ENCODE results near the gene CACNB2. TPM values are rescaled to one million over a fixed set of nuclear protein-coding genes. Genes with fewer than 3 reads are reported as not detected.

CACNB2 gene
- 1 to 10 TPM; 3.8 to 5.1 TPM for polyA plus RNA-seq

GRCh38 chr10:18140149-18140956 is at the start of gene CACNB2:
TSS of gene CACNB2 (plus strand) at chr10:18140424.
- no peaks in the 10 kb centered on the region for H3K9me3 ChIP-seq (ENCODE audit: control insufficient read depth in 2 of 2, insufficient read depth in 1 of 2, low read depth in 1 of 2, low read length in 1 of 2)
- H3K4me3 ChIP-seq (ENCODE audit: low read depth in 1 of 2, low read length in 2 of 2): peak within 1 kb of the TSS; percentile 56 to 61
- H3K4me1 ChIP-seq (ENCODE audit: control insufficient read depth in 2 of 2, insufficient read depth in 2 of 2, low read length in 1 of 2): peaks cover 2 to 6% of the 10 kb centered on the region in 2 donors
- 1 to 2% methylated on average over 71 to 100 of the region's 100 CpGs for whole genome bisulfite sequencing, 2 donors
- H3K27me3 ChIP-seq (ENCODE audit: control insufficient read depth in 1 of 2, insufficient read depth in 2 of 2, low read length in 2 of 2): no peaks in the 10 kb centered on the region
- H3K27ac ChIP-seq (ENCODE audit: low read depth in 2 of 2, low read length in 1 of 2): peak within 1 kb of the TSS; percentile 82 to 85
- no peaks in the 10 kb centered on the region for H3K36me3 ChIP-seq (ENCODE audit: control insufficient read depth in 2 of 2, insufficient read depth in 2 of 2, low read length in 1 of 2)

- Histone ChIP-seq H3K27ac (ENCODE audit: low read depth in 2 of 2, low read length in 1 of 2) (no peak overlapping the region), H3K27me3 (ENCODE audit: control insufficient read depth in 1 of 2, insufficient read depth in 2 of 2, low read length in 2 of 2) (no peaks in the 10 kb centered on the region), H3K9me3 (ENCODE audit: control insufficient read depth in 2 of 2, insufficient read depth in 1 of 2, low read depth in 1 of 2, low read length in 1 of 2) (no peaks in the 10 kb centered on the region), H3K4me3 (ENCODE audit: low read depth in 1 of 2, low read length in 2 of 2) (no peak overlapping the region), H3K4me1 (ENCODE audit: control insufficient read depth in 2 of 2, insufficient read depth in 2 of 2, low read length in 1 of 2) (no peaks in the 10 kb centered on the region), H3K36me3 (ENCODE audit: control insufficient read depth in 2 of 2, insufficient read depth in 2 of 2, low read length in 1 of 2) (no peaks in the 10 kb centered on the region)
- WGBS, 2 donors: 75 to 79% methylated on average over 4 of the region's 4 CpGs
Measured at GRCh38 chr10:18094332-18094731, 45.9 kb upstream of the CACNB2 start.

- Histone ChIP-seq H3K4me1 (ENCODE audit: control insufficient read depth in 2 of 2, insufficient read depth in 2 of 2, low read length in 1 of 2) (no peaks in the 10 kb centered on the region), H3K27ac (ENCODE audit: low read depth in 2 of 2, low read length in 1 of 2) (no peak overlapping the region), H3K36me3 (ENCODE audit: control insufficient read depth in 2 of 2, insufficient read depth in 2 of 2, low read length in 1 of 2) (no peaks in the 10 kb centered on the region), H3K27me3 (ENCODE audit: control insufficient read depth in 1 of 2, insufficient read depth in 2 of 2, low read length in 2 of 2) (no peaks in the 10 kb centered on the region), H3K9me3 (ENCODE audit: control insufficient read depth in 2 of 2, insufficient read depth in 1 of 2, low read depth in 1 of 2, low read length in 1 of 2) (no peaks in the 10 kb centered on the region), H3K4me3 (ENCODE audit: low read depth in 1 of 2, low read length in 2 of 2) (no peak overlapping the region)
- WGBS, 2 donors: 80 to 87% methylated on average over 2 of the region's 2 CpGs
Measured at GRCh38 chr10:18094793-18095192, 45.4 kb upstream of the CACNB2 start.

- no peak overlapping the region for H3K27ac ChIP-seq (ENCODE audit: low read depth in 2 of 2, low read length in 1 of 2)
- 55 to 72% methylated on average over 2 of the region's 2 CpGs for WGBS, 2 donors
- no peaks in the 10 kb centered on the region for H3K27me3 ChIP-seq (ENCODE audit: control insufficient read depth in 1 of 2, insufficient read depth in 2 of 2, low read length in 2 of 2)
Measured at GRCh38 chr10:18097524-18097923, 42.7 kb upstream of the CACNB2 start.

GRCh38 chr10:18098201-18098600 is 42.0 kb upstream of the CACNB2 start:
- Histone ChIP-seq H3K4me3 (ENCODE audit: low read depth in 1 of 2, low read length in 2 of 2) (no peak overlapping the region), H3K27me3 (ENCODE audit: control insufficient read depth in 1 of 2, insufficient read depth in 2 of 2, low read length in 2 of 2) (no peaks in the 10 kb centered on the region), H3K36me3 (ENCODE audit: control insufficient read depth in 2 of 2, insufficient read depth in 2 of 2, low read length in 1 of 2) (no peaks in the 10 kb centered on the region), H3K4me1 (ENCODE audit: control insufficient read depth in 2 of 2, insufficient read depth in 2 of 2, low read length in 1 of 2) (no peaks in the 10 kb centered on the region), H3K27ac (ENCODE audit: low read depth in 2 of 2, low read length in 1 of 2) (no peak overlapping the region), H3K9me3 (ENCODE audit: control insufficient read depth in 2 of 2, insufficient read depth in 1 of 2, low read depth in 1 of 2, low read length in 1 of 2) (no peaks in the 10 kb centered on the region)
- WGBS, 2 donors: 76 to 79% methylated on average over 3 of the region's 3 CpGs

More at GRCh38 chr10:18097524-18097923, 42.7 kb upstream of the CACNB2 start:
- Histone ChIP-seq H3K9me3 (ENCODE audit: control insufficient read depth in 2 of 2, insufficient read depth in 1 of 2, low read depth in 1 of 2, low read length in 1 of 2) (no peaks in the 10 kb centered on the region), H3K36me3 (ENCODE audit: control insufficient read depth in 2 of 2, insufficient read depth in 2 of 2, low read length in 1 of 2) (no peaks in the 10 kb centered on the region), H3K4me1 (ENCODE audit: control insufficient read depth in 2 of 2, insufficient read depth in 2 of 2, low read length in 1 of 2) (no peaks in the 10 kb centered on the region), H3K4me3 (ENCODE audit: low read depth in 1 of 2, low read length in 2 of 2) (no peak overlapping the region)

- no peak overlapping the region for H3K27ac ChIP-seq (ENCODE audit: low read depth in 2 of 2, low read length in 1 of 2)
- 84% methylated on average over 3 of the region's 3 CpGs for WGBS, 2 donors
- no peaks in the 10 kb centered on the region for H3K36me3 ChIP-seq (ENCODE audit: control insufficient read depth in 2 of 2, insufficient read depth in 2 of 2, low read length in 1 of 2)
- no peaks in the 10 kb centered on the region for H3K4me1 ChIP-seq (ENCODE audit: control insufficient read depth in 2 of 2, insufficient read depth in 2 of 2, low read length in 1 of 2)
- no peak overlapping the region for H3K4me3 ChIP-seq (ENCODE audit: low read depth in 1 of 2, low read length in 2 of 2)
- no peaks in the 10 kb centered on the region for H3K27me3 ChIP-seq (ENCODE audit: control insufficient read depth in 1 of 2, insufficient read depth in 2 of 2, low read length in 2 of 2)
- no peaks in the 10 kb centered on the region for H3K9me3 ChIP-seq (ENCODE audit: control insufficient read depth in 2 of 2, insufficient read depth in 1 of 2, low read depth in 1 of 2, low read length in 1 of 2)
Measured at GRCh38 chr10:18099415-18099814, 40.8 kb upstream of the CACNB2 start.

GRCh38 chr10:18100669-18101068 is 39.6 kb upstream of the CACNB2 start:
- H3K27me3 ChIP-seq (ENCODE audit: control insufficient read depth in 1 of 2, insufficient read depth in 2 of 2, low read length in 2 of 2): no peaks in the 10 kb centered on the region
- H3K4me1 ChIP-seq (ENCODE audit: control insufficient read depth in 2 of 2, insufficient read depth in 2 of 2, low read length in 1 of 2): no peaks in the 10 kb centered on the region
- 58 to 65% methylated on average over 1 of the region's 1 CpG for WGBS, 2 donors
- H3K9me3 ChIP-seq (ENCODE audit: control insufficient read depth in 2 of 2, insufficient read depth in 1 of 2, low read depth in 1 of 2, low read length in 1 of 2): no peaks in the 10 kb centered on the region
- H3K4me3 ChIP-seq (ENCODE audit: low read depth in 1 of 2, low read length in 2 of 2): no peak overlapping the region
- H3K27ac ChIP-seq (ENCODE audit: low read depth in 2 of 2, low read length in 1 of 2): no peak overlapping the region
- no peaks in the 10 kb centered on the region for H3K36me3 ChIP-seq (ENCODE audit: control insufficient read depth in 2 of 2, insufficient read depth in 2 of 2, low read length in 1 of 2)

- no peak overlapping the region for H3K4me3 ChIP-seq (ENCODE audit: low read depth in 1 of 2, low read length in 2 of 2)
- H3K9me3 ChIP-seq (ENCODE audit: control insufficient read depth in 2 of 2, insufficient read depth in 1 of 2, low read depth in 1 of 2, low read length in 1 of 2): no peaks in the 10 kb centered on the region
- no peaks in the 10 kb centered on the region for H3K27me3 ChIP-seq (ENCODE audit: control insufficient read depth in 1 of 2, insufficient read depth in 2 of 2, low read length in 2 of 2)
- H3K27ac ChIP-seq (ENCODE audit: low read depth in 2 of 2, low read length in 1 of 2): no peak overlapping the region
- WGBS, 2 donors: 95 to 99% methylated on average over 1 of the region's 1 CpG
- H3K4me1 ChIP-seq (ENCODE audit: control insufficient read depth in 2 of 2, insufficient read depth in 2 of 2, low read length in 1 of 2): no peaks in the 10 kb centered on the region
- no peaks in the 10 kb centered on the region for H3K36me3 ChIP-seq (ENCODE audit: control insufficient read depth in 2 of 2, insufficient read depth in 2 of 2, low read length in 1 of 2)
Measured at GRCh38 chr10:18102404-18102803, 37.8 kb upstream of the CACNB2 start.

- 66 to 68% methylated on average over 10 of the region's 10 CpGs for WGBS, 2 donors
Measured at GRCh38 chr10:18104223-18104872, 35.9 kb upstream of the CACNB2 start.

More at GRCh38 chr10:18104223-18104872, 35.9 kb upstream of the CACNB2 start:
- Histone ChIP-seq H3K36me3 (ENCODE audit: control insufficient read depth in 2 of 2, insufficient read depth in 2 of 2, low read length in 1 of 2) (no peaks in the 10 kb centered on the region), H3K4me3 (ENCODE audit: low read depth in 1 of 2, low read length in 2 of 2) (no peak overlapping the region), H3K9me3 (ENCODE audit: control insufficient read depth in 2 of 2, insufficient read depth in 1 of 2, low read depth in 1 of 2, low read length in 1 of 2) (no peaks in the 10 kb centered on the region), H3K27me3 (ENCODE audit: control insufficient read depth in 1 of 2, insufficient read depth in 2 of 2, low read length in 2 of 2) (no peaks in the 10 kb centered on the region), H3K27ac (ENCODE audit: low read depth in 2 of 2, low read length in 1 of 2) (no peak overlapping the region), H3K4me1 (ENCODE audit: control insufficient read depth in 2 of 2, insufficient read depth in 2 of 2, low read length in 1 of 2) (no peaks in the 10 kb centered on the region)

Data from esophagus (tissue), 2 donors.